Vagina (tissue), 2 donors: ENCODE data around the gene ZFPL1. TPM values are rescaled to one million over a fixed set of nuclear protein-coding genes. Genes with fewer than 3 reads are reported as not detected.

Experiments used
- DNase-seq, 2 donors: peaks; one replicate each; pipeline ENCODE4 v3.0.0-alpha.2; 2017; ENCODE audit errors: extremely low spot score in 2 of 2
- H3K27ac ChIP-seq: fragments of 200-600 bp; sonication (generic); one replicate; pipeline ENCODE4 v1.5.1; 2019
- H3K27me3 ChIP-seq: fragments of 200-600 bp; sonication (generic); one replicate; pipeline ENCODE4 v1.5.1; 2019
- H3K36me3 ChIP-seq, 2 donors: fragments of 200-600 bp; sonication (generic); one replicate each; pipeline ENCODE4 v1.5.1; 2017 to 2019
- H3K4me1 ChIP-seq: fragments of 200-600 bp; sonication (generic); one replicate; pipeline ENCODE4 v1.5.1; 2019
- H3K4me3 ChIP-seq, 2 donors: fragments of 200-600 bp; sonication (generic); 1 replicate in 1 of 2; 2 replicates in 1 of 2; pipeline ENCODE4 v1.5.1; 2016 to 2019
- H3K9me3 ChIP-seq: fragments of 200-600 bp; sonication (generic); one replicate; pipeline ENCODE4 v1.5.1; 2019
- POLR2A ChIP-seq, 2 donors: fragments of 450-650 bp; IDR thresholded peaks; one replicate each; pipeline ENCODE4 v1.6.1; 2017; ENCODE audit warnings: antibody characterized with exemption in 2 of 2, mild to moderate bottlenecking in 2 of 2, moderate library complexity in 2 of 2
- POLR2AphosphoS5 ChIP-seq, 2 donors: sonication (generic); formaldehyde crosslinking; IDR thresholded peaks; one replicate each; pipeline ENCODE4 v1.9.0; 2017; ENCODE audit warnings: antibody characterized with exemption in 2 of 2, mild to moderate bottlenecking in 2 of 2, low read depth in 1 of 2; ENCODE audit not compliant: insufficient read depth in 1 of 2
- intact Hi-C: fragments of 100-400 bp; cut with DNase I; formaldehyde crosslinking; loops from one replicate; pipeline ENCODE4 v1.15.1; 2023
- total RNA-seq: library from RNA; depleted of rRNA; stranded (reverse); fragments of >200 nt; gene quantifications from one replicate; pipeline ENCODE4 v1.2.3, GENCODE V29; 2016
- TF ChIP-seq, protein P1 (sequence below), 3 experiments: fragments of 450-650 bp in 2 of 3; fragments of 200-600 bp in 1 of 3; sonication (generic) in 1 of 3; IDR thresholded peaks; one replicate each; pipeline ENCODE4 v1.5.1; 2017 to 2019; ENCODE audit warnings: antibody characterized with exemption in 3 of 3, mild to moderate bottlenecking in 2 of 3, moderate library complexity in 2 of 3

Gene ZFPL1
- total RNA-seq, 1 donor from 2014 or later: 50.8 TPM

DNA sequence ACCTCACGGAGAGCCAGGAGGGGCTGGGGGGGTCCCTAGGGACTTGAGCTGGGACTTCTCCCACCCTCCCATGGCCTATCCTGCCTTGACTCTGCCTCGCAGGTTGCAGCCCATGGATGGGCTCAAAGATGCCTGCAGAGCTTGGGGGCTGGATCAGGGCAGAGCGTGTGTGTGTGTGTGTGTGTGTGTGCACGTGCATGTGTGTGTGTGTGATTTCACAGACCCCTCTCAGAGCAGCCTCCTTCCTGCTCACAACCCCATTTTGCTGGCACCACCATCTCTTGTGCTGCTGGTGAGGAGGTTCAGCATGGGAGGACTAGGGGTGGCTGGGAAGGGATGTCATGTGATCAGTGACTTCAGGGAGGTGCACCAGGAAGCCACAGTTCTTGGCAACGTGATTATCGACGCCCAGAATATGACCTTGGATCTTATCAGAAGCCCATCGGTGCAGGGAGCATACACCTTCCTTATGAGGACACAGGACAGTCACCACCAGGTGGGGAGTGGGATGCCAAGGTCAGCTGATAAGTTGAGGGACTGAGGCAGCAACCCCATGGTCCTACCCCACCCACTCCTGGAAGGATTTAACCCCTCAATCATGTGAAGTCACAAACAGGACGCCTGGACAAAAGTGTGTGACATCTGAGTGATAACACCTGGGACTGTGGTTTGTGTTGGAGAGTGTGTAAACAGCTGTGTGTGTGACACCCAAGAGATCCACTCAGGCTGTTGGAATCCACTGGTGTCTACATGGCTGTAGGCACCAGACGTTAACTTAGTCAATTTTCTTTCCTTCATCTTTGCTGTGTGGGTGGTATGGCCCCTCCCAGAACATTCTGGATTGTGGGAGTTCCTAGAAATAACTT lies 23.8 kb upstream of the ZFPL1 start:
- TF ChIP-seq POLR2A (IDR thresholded peaks at IDR 0.05): no peak
- TF ChIP-seq, protein P1, sequence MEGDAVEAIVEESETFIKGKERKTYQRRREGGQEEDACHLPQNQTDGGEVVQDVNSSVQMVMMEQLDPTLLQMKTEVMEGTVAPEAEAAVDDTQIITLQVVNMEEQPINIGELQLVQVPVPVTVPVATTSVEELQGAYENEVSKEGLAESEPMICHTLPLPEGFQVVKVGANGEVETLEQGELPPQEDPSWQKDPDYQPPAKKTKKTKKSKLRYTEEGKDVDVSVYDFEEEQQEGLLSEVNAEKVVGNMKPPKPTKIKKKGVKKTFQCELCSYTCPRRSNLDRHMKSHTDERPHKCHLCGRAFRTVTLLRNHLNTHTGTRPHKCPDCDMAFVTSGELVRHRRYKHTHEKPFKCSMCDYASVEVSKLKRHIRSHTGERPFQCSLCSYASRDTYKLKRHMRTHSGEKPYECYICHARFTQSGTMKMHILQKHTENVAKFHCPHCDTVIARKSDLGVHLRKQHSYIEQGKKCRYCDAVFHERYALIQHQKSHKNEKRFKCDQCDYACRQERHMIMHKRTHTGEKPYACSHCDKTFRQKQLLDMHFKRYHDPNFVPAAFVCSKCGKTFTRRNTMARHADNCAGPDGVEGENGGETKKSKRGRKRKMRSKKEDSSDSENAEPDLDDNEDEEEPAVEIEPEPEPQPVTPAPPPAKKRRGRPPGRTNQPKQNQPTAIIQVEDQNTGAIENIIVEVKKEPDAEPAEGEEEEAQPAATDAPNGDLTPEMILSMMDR (IDR thresholded peaks at IDR 0.05): no peak
- TF ChIP-seq POLR2AphosphoS5 (IDR thresholded peaks at IDR 0.05; ENCODE audit: insufficient read depth in 1 of 2, low read depth in 1 of 2): no peak
- Histone ChIP-seq H3K4me1 (no peaks in the 10 kb centered on the region), H3K27me3 (no peaks in the 10 kb centered on the region), H3K9me3 (no peaks in the 10 kb centered on the region), H3K27ac (no peak overlapping the region), H3K36me3 (no peaks in the 10 kb centered on the region), H3K4me3 (no peak overlapping the region)
- intact Hi-C loops: no loop called here
- DNase-seq: no peak

DNA sequence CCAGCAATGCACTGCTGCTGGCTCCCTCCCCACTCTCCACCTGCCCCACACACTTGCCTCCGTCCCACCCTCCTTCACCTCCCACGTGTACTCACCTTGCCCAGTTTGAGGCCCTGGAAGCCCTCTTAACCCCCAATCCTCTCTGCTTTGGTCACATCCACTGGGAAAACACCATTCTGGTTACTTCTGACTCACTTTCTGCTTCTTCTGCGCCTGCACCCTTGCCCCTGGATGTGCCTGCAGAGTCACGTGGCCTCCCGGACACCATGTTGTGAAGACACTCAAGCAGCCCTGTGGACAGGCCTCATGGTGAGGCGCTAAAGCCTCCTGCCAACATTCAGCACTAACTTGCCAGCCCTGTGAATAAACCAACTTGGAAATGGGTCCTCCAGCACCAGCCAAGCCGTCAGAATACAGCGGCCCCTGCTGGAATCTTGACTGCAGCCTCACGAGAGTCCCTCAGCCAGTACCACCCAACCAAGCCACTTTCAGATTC lies 23.1 kb upstream of the ZFPL1 start:
- no peak for TF ChIP-seq POLR2AphosphoS5 (IDR thresholded peaks at IDR 0.05; ENCODE audit: insufficient read depth in 1 of 2, low read depth in 1 of 2)
- no peak for TF ChIP-seq POLR2A (IDR thresholded peaks at IDR 0.05)
- TF ChIP-seq, protein P1 (IDR thresholded peaks at IDR 0.05): no peak
- Histone ChIP-seq H3K4me3 (no peak overlapping the region), H3K9me3 (no peaks in the 10 kb centered on the region), H3K36me3 (no peaks in the 10 kb centered on the region), H3K4me1 (no peaks in the 10 kb centered on the region), H3K27ac (no peak overlapping the region), H3K27me3 (no peaks in the 10 kb centered on the region)
- DNase-seq: no peak
- intact Hi-C loops: no loop called here

DNA sequence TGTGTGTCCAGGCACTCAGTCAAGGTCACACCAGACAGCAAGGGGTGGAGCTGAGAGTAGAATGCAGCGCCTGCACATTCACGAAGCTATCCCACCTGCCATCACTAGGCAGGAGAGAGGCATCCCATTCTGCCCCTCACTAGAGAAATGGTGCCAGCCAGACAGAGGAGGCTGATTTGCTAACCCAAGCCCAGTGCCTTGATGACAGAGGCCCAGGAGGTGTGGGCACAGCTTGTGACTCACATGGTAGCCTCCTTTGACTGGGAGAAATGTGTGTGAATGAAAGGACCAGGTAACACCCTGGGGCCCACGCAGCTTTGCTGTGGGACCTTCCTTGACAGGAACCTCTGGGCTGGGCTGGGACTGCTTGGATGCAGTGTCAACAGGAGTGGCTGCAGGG lies 20.5 kb upstream of the ZFPL1 start:
- no peaks in the 10 kb centered on the region for H3K27me3 ChIP-seq
- no peak for TF ChIP-seq POLR2AphosphoS5 (IDR thresholded peaks at IDR 0.05; ENCODE audit: insufficient read depth in 1 of 2, low read depth in 1 of 2)
- TF ChIP-seq POLR2A (IDR thresholded peaks at IDR 0.05): no peak
- TF ChIP-seq, protein P1 (IDR thresholded peaks at IDR 0.05): no peak
- no peaks in the 10 kb centered on the region for H3K4me1 ChIP-seq
- H3K27ac ChIP-seq: no peak overlapping the region
- intact Hi-C loops: no loop called here
- DNase-seq: no peak
- H3K36me3 ChIP-seq: no peaks in the 10 kb centered on the region
- H3K9me3 ChIP-seq: no peaks in the 10 kb centered on the region
- no peak overlapping the region for H3K4me3 ChIP-seq

DNA sequence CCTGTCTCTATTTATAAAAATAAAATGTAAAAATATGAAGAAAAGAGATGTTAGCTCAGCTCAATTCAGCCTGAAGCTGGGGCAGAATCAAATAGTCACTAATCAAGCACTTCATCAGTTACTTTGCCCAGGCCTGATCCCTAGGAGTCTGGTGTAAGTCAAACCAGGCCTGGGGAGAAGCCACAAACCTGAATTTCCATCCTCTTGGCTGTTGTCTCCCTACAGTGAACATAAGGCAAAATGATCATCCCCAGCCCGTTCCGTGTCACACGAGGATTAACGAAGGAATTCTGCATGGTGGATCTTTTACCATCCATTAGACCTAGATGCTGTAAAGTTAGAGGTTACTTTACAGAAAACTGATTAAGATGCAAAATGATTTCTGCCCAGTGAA lies 19.2 kb upstream of the ZFPL1 start:
- no peaks in the 10 kb centered on the region for H3K4me1 ChIP-seq
- no peak for TF ChIP-seq POLR2A (IDR thresholded peaks at IDR 0.05)
- TF ChIP-seq, protein P1 (IDR thresholded peaks at IDR 0.05): no peak
- TF ChIP-seq POLR2AphosphoS5 (IDR thresholded peaks at IDR 0.05; ENCODE audit: insufficient read depth in 1 of 2, low read depth in 1 of 2): no peak
- no peak overlapping the region for H3K4me3 ChIP-seq
- no peak overlapping the region for H3K27ac ChIP-seq
- DNase-seq: no peak
- intact Hi-C loops: no loop called here
- no peaks in the 10 kb centered on the region for H3K27me3 ChIP-seq
- no peaks in the 10 kb centered on the region for H3K36me3 ChIP-seq
- H3K9me3 ChIP-seq: no peaks in the 10 kb centered on the region

DNA sequence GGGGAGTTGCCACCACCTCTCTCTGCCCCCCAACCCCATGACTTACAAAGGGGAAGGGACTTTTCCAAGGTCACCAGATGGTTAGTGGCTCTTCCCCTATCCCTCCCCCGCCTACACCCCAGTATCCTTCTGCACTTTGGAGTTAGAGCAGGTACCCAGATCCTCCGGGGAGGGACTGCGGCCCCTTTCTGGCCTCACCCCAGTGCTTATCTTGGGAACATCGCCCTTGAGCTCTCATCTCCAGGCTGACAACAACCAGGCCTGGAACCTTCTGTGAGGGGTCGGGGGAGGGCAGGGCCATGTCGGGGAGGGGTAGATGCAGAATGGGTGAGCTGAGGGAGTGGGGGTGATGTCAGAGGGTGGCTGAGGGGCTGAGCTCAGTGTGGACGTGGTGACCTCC lies 18.2 kb upstream of the ZFPL1 start:
- no peaks in the 10 kb centered on the region for H3K4me1 ChIP-seq
- H3K9me3 ChIP-seq: no peaks in the 10 kb centered on the region
- TF ChIP-seq POLR2AphosphoS5 (IDR thresholded peaks at IDR 0.05; ENCODE audit: insufficient read depth in 1 of 2, low read depth in 1 of 2) (no peak), POLR2A (IDR thresholded peaks at IDR 0.05) (no peak)
- TF ChIP-seq, protein P1 (IDR thresholded peaks at IDR 0.05): no peak
- no peak overlapping the region for H3K4me3 ChIP-seq
- no peaks in the 10 kb centered on the region for H3K36me3 ChIP-seq
- H3K27ac ChIP-seq: no peak overlapping the region
- no peaks in the 10 kb centered on the region for H3K27me3 ChIP-seq
- intact Hi-C loops: no loop called here
- no peak for DNase-seq
